ENCODE measurements around the gene GZMM. TPM values are rescaled to one million over a fixed set of nuclear protein-coding genes. Genes with fewer than 3 reads are reported as not detected.
"Not testable (repeated sequence)": the region's sequence is repeated elsewhere in the genome, so short reads cannot be mapped to it uniquely, and the experiment has no call there.

The GZMM gene
- total and polyA plus RNA-seq, 3 experiments from 2014 or later = 48.8 to 327 (median 50.5) TPM

GRCh38 chr19:584240-585001 lies 40.6 kb downstream of the GZMM start:
- Mint-ChIP-seq H3K27ac (no peak overlapping the region), H3K9me3 (no peaks in the 10 kb centered on the region), H3K27me3 (peaks cover 6 to 12% of the 10 kb centered on the region in 2 donors), H3K36me3 (peaks cover 0 to 25% (median 1%) of the 10 kb centered on the region in 3 donors), H3K4me3 (no peak overlapping the region), H3K4me1 (peaks cover 4 to 13% (median 6%) of the 10 kb centered on the region in 3 donors)
- peak; percentile 58 to 70 (median 59) for DNase-seq
- ChIA-PET POLR2A (interaction anchor here (0.7 kb wide), 1 partner anchor 75 kb away, joined by 5 read pairs; no protein-coding TSS in a partner anchor), CTCF (interaction anchor here (0.7 to 2.8 kb wide), 12 partner anchors 9 to 154 kb away, joined by 3 to 13 read pairs (median 4); partner anchors contain the start of genes CDC34 and GZMM)
- Histone ChIP-seq H3K27ac (ENCODE audit: low read depth, low read length) (no peak overlapping the region), H3K9me3 (ENCODE audit: low read length) (no peaks in the 10 kb centered on the region), H3K36me3 (ENCODE audit: insufficient read depth, low read length) (no peaks in the 10 kb centered on the region), H3K4me1 (ENCODE audit: insufficient read depth, low read length) (peaks cover 16% of the 10 kb centered on the region), H3K4me3 (ENCODE audit: low read length) (no peak overlapping the region), H3K27me3 (ENCODE audit: insufficient read depth, low read length, poor library complexity, severe bottlenecking) (peaks cover 12% of the 10 kb centered on the region)

- Mint-ChIP-seq H3K36me3 (peaks cover 0 to 18% (median 1%) of the 10 kb centered on the region in 3 donors), H3K27me3 (peaks cover 6 to 12% of the 10 kb centered on the region in 2 donors), H3K4me1 (peaks cover 4 to 13% (median 6%) of the 10 kb centered on the region in 3 donors)
- Histone ChIP-seq H3K27me3 (ENCODE audit: insufficient read depth, low read length, poor library complexity, severe bottlenecking) (peaks cover 12% of the 10 kb centered on the region), H3K4me1 (ENCODE audit: insufficient read depth, low read length) (peaks cover 16% of the 10 kb centered on the region)
- H3K9me3 Mint-ChIP-seq; H3K36me3 ChIP-seq (ENCODE audit: insufficient read depth, low read length); H3K27ac Mint-ChIP-seq; H3K27ac ChIP-seq (ENCODE audit: low read depth, low read length); H3K9me3 ChIP-seq (ENCODE audit: low read length); H3K4me3 Mint-ChIP-seq; H3K4me3 ChIP-seq (ENCODE audit: low read length); DNase-seq; POLR2A ChIA-PET: not testable (repeated sequence)
- CTCF ChIA-PET = interaction anchor here (1.2 to 2.8 kb wide), 8 partner anchors 10 to 153 kb away, joined by 3 to 13 read pairs (median 6); partner anchors contain the start of gene GZMM
Measured at GRCh38 chr19:585146-585545, 41.3 kb downstream of the GZMM start.

GRCh38 chr19:585551-586110 lies 41.8 kb downstream of the GZMM start:
- peaks cover 4 to 13% (median 6%) of the 10 kb centered on the region in 3 donors for H3K4me1 Mint-ChIP-seq
- ChIA-PET CTCF (interaction anchor here (0.8 to 2.8 kb wide), 5 partner anchors 10 to 153 kb away, joined by 3 to 11 read pairs (median 6); no protein-coding TSS in a partner anchor), POLR2A (no interaction called here)
- H3K36me3 ChIP-seq (ENCODE audit: insufficient read depth, low read length) = no peaks in the 10 kb centered on the region
- H3K27ac Mint-ChIP-seq = no peak overlapping the region
- H3K27me3 ChIP-seq (ENCODE audit: insufficient read depth, low read length, poor library complexity, severe bottlenecking) = peaks cover 12% of the 10 kb centered on the region
- no peak overlapping the region for H3K27ac ChIP-seq (ENCODE audit: low read depth, low read length)
- no peak overlapping the region for H3K4me3 Mint-ChIP-seq
- H3K9me3 Mint-ChIP-seq = no peaks in the 10 kb centered on the region
- H3K9me3 ChIP-seq (ENCODE audit: low read length) = no peaks in the 10 kb centered on the region
- no peak overlapping the region for H3K4me3 ChIP-seq (ENCODE audit: low read length)
- H3K36me3 Mint-ChIP-seq = peaks cover 0 to 15% (median 1%) of the 10 kb centered on the region in 3 donors
- H3K4me1 ChIP-seq (ENCODE audit: insufficient read depth, low read length) = peaks cover 16% of the 10 kb centered on the region
- H3K27me3 Mint-ChIP-seq = peaks cover 6 to 12% of the 10 kb centered on the region in 2 donors
- DNase-seq = no peak

GRCh38 chr19:588093-588740 lies 44.4 kb downstream of the GZMM start:
- H3K27me3 ChIP-seq (ENCODE audit: insufficient read depth, low read length, poor library complexity, severe bottlenecking) = peaks cover 20% of the 10 kb centered on the region
- CTCF ChIA-PET = interaction anchor here (1.4 kb wide), 1 partner anchor 146 kb away, joined by 3 read pairs; no protein-coding TSS in a partner anchor

GRCh38 chr19:588741-589692 lies 45.2 kb downstream of the GZMM start:
- DNase-seq = peak in 1 of 5 donors; percentile 28
- Histone ChIP-seq H3K9me3 (ENCODE audit: low read length) (no peaks in the 10 kb centered on the region), H3K27me3 (ENCODE audit: insufficient read depth, low read length, poor library complexity, severe bottlenecking) (peaks cover 20% of the 10 kb centered on the region), H3K4me3 (ENCODE audit: low read length) (no peak overlapping the region), H3K4me1 (ENCODE audit: insufficient read depth, low read length) (peaks cover 16% of the 10 kb centered on the region), H3K27ac (ENCODE audit: low read depth, low read length) (no peak overlapping the region), H3K36me3 (ENCODE audit: insufficient read depth, low read length) (no peaks in the 10 kb centered on the region)
- Mint-ChIP-seq H3K27me3 (peaks cover 12 to 29% of the 10 kb centered on the region in 2 donors), H3K9me3 (no peaks in the 10 kb centered on the region), H3K4me1 (peaks cover 4 to 17% (median 6%) of the 10 kb centered on the region in 3 donors), H3K4me3 (peak overlapping the region in 6 of 7 donors; percentile 26 to 86 (median 58)), H3K27ac (no peak overlapping the region), H3K36me3 (no peaks in the 10 kb centered on the region)
- POLR2A ChIA-PET = interaction anchor here (0.8 kb wide), 1 partner anchor 71 kb away, joined by 3 read pairs; no protein-coding TSS in a partner anchor
- CTCF ChIA-PET = interaction anchor here (1.4 kb wide), 1 partner anchor 145 kb away, joined by 3 read pairs; no protein-coding TSS in a partner anchor

More at GRCh38 chr19:588093-588740, 44.4 kb downstream of the GZMM start:
- no peak overlapping the region for H3K4me3 ChIP-seq (ENCODE audit: low read length)
- H3K9me3 Mint-ChIP-seq = no peaks in the 10 kb centered on the region
- H3K27ac Mint-ChIP-seq = peak overlapping the region in 1 of 8 donors; percentile 14
- DNase-seq = peak; percentile 49 to 72 (median 58)
- peaks cover 4 to 17% (median 6%) of the 10 kb centered on the region in 3 donors for H3K4me1 Mint-ChIP-seq
- H3K36me3 Mint-ChIP-seq = peaks cover 0 to 4% (median 1%) of the 10 kb centered on the region in 3 donors
- peak overlapping the region in 6 of 7 donors; percentile 19 to 54 (median 29) for H3K4me3 Mint-ChIP-seq
- H3K27me3 Mint-ChIP-seq = peaks cover 9 to 24% of the 10 kb centered on the region in 2 donors
- no peaks in the 10 kb centered on the region for H3K36me3 ChIP-seq (ENCODE audit: insufficient read depth, low read length)
- H3K27ac ChIP-seq (ENCODE audit: low read depth, low read length) = no peak overlapping the region
- H3K4me1 ChIP-seq (ENCODE audit: insufficient read depth, low read length) = peaks cover 16% of the 10 kb centered on the region
- no peaks in the 10 kb centered on the region for H3K9me3 ChIP-seq (ENCODE audit: low read length)
- POLR2A ChIA-PET = no interaction called here

GRCh38 chr19:589693-590395 lies 46.0 kb downstream of the GZMM start, which contains the start of gene HCN2:
HCN2 (plus strand) TSS chr19:589881; CDS start chr19:589946, 65 bp downstream.
- POLR2A ChIA-PET = interaction anchor here (0.8 kb wide), 1 partner anchor 70 kb away, joined by 3 read pairs; no protein-coding TSS in a partner anchor
- Mint-ChIP-seq H3K4me3 (peak within 1 kb of the TSS in 6 of 7 donors; percentile 26 to 86 (median 58)), H3K27ac (no peak within 1 kb of the TSS), H3K9me3 (no peaks in the 10 kb centered on the region), H3K27me3 (peaks cover 12 to 29% of the 10 kb centered on the region in 2 donors), H3K36me3 (no peaks in the 10 kb centered on the region), H3K4me1 (peaks cover 4 to 17% (median 6%) of the 10 kb centered on the region in 3 donors)
- no peak within 1 kb of the TSS for H3K4me3 ChIP-seq (ENCODE audit: low read length)
- no peaks in the 10 kb centered on the region for H3K36me3 ChIP-seq (ENCODE audit: insufficient read depth, low read length)
- no peak within 1 kb of the TSS for H3K27ac ChIP-seq (ENCODE audit: low read depth, low read length)
- H3K9me3 ChIP-seq (ENCODE audit: low read length) = no peaks in the 10 kb centered on the region
- H3K4me1 ChIP-seq (ENCODE audit: insufficient read depth, low read length) = peaks cover 16% of the 10 kb centered on the region
- CTCF ChIA-PET = no interaction called here
- H3K27me3 ChIP-seq (ENCODE audit: insufficient read depth, low read length, poor library complexity, severe bottlenecking) = peaks cover 20% of the 10 kb centered on the region
- DNase-seq = no peak

All from CD8-positive, alpha-beta memory T cell (primary cell).